ENCODE data around the gene TMTC1. TPM values are rescaled to one million over a fixed set of nuclear protein-coding genes. Genes with fewer than 3 reads are reported as not detected.

The TMTC1 gene
- total RNA-seq, 2 donors from 2014 or later: 76.3 to 160 TPM

DNA sequence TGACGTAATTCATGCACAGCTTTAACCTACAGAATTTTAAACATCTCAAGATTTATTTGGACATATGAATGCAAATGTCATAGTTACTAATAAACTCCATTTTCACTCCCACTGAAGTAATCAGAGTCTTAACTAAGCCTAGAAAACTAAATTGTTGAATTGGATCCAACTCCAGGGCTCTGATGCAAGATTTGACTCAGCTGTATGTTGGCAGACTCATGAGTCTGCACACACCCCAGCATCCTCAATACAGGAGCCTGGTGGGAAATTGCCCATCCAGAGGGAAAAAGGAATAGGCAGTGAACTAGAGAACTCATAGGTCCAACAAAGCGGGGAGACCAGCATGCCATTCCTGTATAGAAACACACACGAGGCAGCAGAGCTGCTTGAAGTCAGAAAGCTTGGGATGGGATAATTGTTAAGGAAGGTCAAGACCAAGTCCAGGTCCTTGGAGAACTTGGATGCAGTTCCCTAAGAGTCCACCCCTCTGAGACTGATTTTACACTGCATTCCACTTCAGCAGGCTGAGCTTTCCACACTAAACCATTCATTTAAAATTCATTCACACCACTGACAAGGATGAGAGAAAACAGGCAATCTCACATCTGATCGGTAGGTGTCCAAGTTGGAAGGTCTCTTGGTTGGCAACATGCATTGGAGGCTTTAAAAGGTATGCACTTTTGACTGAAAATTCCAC is 14.4 kb downstream of the TMTC1 start:
- Histone ChIP-seq H3K4me3 (no peak overlapping the region), H3K27ac (no peak overlapping the region), H3K4me1 (ENCODE audit: control insufficient read depth in 1 of 2, low read depth in 2 of 2) (peaks cover 13 to 14% of the 10 kb centered on the region in 2 donors), H3K27me3 (replicated peaks; ENCODE audit: insufficient read depth) (no peaks in the 10 kb centered on the region), H3K36me3 (no peaks in the 10 kb centered on the region), H3K9me3 (no peaks in the 10 kb centered on the region)
- TF ChIP-seq, protein P1, sequence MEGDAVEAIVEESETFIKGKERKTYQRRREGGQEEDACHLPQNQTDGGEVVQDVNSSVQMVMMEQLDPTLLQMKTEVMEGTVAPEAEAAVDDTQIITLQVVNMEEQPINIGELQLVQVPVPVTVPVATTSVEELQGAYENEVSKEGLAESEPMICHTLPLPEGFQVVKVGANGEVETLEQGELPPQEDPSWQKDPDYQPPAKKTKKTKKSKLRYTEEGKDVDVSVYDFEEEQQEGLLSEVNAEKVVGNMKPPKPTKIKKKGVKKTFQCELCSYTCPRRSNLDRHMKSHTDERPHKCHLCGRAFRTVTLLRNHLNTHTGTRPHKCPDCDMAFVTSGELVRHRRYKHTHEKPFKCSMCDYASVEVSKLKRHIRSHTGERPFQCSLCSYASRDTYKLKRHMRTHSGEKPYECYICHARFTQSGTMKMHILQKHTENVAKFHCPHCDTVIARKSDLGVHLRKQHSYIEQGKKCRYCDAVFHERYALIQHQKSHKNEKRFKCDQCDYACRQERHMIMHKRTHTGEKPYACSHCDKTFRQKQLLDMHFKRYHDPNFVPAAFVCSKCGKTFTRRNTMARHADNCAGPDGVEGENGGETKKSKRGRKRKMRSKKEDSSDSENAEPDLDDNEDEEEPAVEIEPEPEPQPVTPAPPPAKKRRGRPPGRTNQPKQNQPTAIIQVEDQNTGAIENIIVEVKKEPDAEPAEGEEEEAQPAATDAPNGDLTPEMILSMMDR (IDR thresholded peaks at IDR 0.05): no peak
- ATAC-seq (ENCODE audit: insufficient number of reproducible peaks, low FRiP score, low read depth): peak; percentile 82
- DNase-seq (ENCODE audit: low spot score): no peak

DNA sequence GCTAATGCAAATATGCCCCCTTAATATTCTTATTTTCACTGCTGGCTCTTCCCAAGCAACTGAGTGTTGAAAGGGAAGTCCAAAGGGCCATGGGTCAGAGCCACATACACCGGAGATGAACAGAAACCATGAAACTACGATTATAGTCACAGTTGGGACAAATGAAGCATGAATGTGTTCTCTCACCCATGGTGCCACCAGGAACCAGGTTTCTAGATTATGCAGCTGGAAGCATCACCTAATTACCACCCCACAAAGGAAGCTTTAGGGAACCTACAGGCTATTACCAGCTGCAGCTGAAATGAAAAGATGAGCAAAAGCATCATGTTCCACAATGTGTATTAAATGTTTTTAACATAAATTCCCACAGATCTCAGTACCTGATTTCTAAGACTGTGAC is 15.4 kb downstream of the TMTC1 start:
- no peaks in the 10 kb centered on the region for H3K9me3 ChIP-seq
- H3K4me3 ChIP-seq: no peak overlapping the region
- TF ChIP-seq, protein P1 (IDR thresholded peaks at IDR 0.05): no peak
- H3K4me1 ChIP-seq (ENCODE audit: control insufficient read depth in 1 of 2, low read depth in 2 of 2): peaks cover 13 to 14% of the 10 kb centered on the region in 2 donors
- ATAC-seq (ENCODE audit: insufficient number of reproducible peaks, low FRiP score, low read depth) (no peak), DNase-seq (ENCODE audit: low spot score) (no peak)
- no peak overlapping the region for H3K27ac ChIP-seq
- H3K36me3 ChIP-seq: no peaks in the 10 kb centered on the region
- no peaks in the 10 kb centered on the region for H3K27me3 ChIP-seq (replicated peaks; ENCODE audit: insufficient read depth)

GRCh38 chr12:29763301-29763683 is 20.4 kb downstream of the TMTC1 start:
- no peak for ATAC-seq (ENCODE audit: insufficient number of reproducible peaks, low FRiP score, low read depth)
- TF ChIP-seq, protein P1 (IDR thresholded peaks at IDR 0.05): no peak
- Histone ChIP-seq H3K36me3 (no peaks in the 10 kb centered on the region), H3K4me1 (ENCODE audit: control insufficient read depth in 1 of 2, low read depth in 2 of 2) (peaks cover under 1 to 9% of the 10 kb centered on the region in 2 donors), H3K27ac (no peak overlapping the region), H3K9me3 (no peaks in the 10 kb centered on the region), H3K4me3 (no peak overlapping the region), H3K27me3 (replicated peaks; ENCODE audit: insufficient read depth) (no peaks in the 10 kb centered on the region)
- no peak for DNase-seq (ENCODE audit: low spot score)

- Histone ChIP-seq H3K27me3 (replicated peaks; ENCODE audit: insufficient read depth) (no peaks in the 10 kb centered on the region), H3K36me3 (no peaks in the 10 kb centered on the region), H3K27ac (no peak overlapping the region), H3K4me3 (no peak overlapping the region), H3K9me3 (no peaks in the 10 kb centered on the region), H3K4me1 (ENCODE audit: control insufficient read depth in 1 of 2, low read depth in 2 of 2) (peaks cover 0 to 8% of the 10 kb centered on the region in 2 donors)
- DNase-seq (ENCODE audit: low spot score) (no peak), ATAC-seq (ENCODE audit: insufficient number of reproducible peaks, low FRiP score, low read depth) (no peak)
- TF ChIP-seq, protein P1 (IDR thresholded peaks at IDR 0.05): no peak
Measured at GRCh38 chr12:29762637-29763300, 21.0 kb downstream of the TMTC1 start.

DNA sequence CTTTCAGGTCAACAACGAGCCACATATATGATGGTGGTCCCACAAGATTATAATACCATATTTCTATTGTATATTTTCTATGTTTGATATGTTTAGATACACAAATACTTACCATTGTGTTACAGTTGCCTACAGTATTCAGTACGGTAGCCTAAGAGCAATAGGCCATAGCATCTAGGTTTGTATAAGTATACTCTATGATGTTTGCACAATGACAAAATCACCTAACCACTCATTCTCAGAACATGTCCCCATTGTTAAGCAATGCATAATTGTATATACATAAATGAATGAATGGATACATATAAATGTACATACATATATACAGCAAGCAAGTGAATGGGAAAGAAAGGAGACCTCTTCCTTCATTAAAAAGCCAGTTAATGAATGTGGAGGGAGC is 23.8 kb downstream of the TMTC1 start:
- Histone ChIP-seq H3K4me3 (no peak overlapping the region), H3K27me3 (replicated peaks; ENCODE audit: insufficient read depth) (no peaks in the 10 kb centered on the region), H3K4me1 (ENCODE audit: control insufficient read depth in 1 of 2, low read depth in 2 of 2) (peaks cover 0 to 8% of the 10 kb centered on the region in 2 donors), H3K27ac (no peak overlapping the region), H3K36me3 (no peaks in the 10 kb centered on the region), H3K9me3 (no peaks in the 10 kb centered on the region)
- ATAC-seq (ENCODE audit: insufficient number of reproducible peaks, low FRiP score, low read depth) (no peak), DNase-seq (ENCODE audit: low spot score) (no peak)
- TF ChIP-seq, protein P1 (IDR thresholded peaks at IDR 0.05): no peak
